GM23248 (cell line): Measurements from ENCODE around the gene SULT1C3. TPM values are rescaled to one million over a fixed set of nuclear protein-coding genes. Genes with fewer than 3 reads are reported as not detected.

Experiments used
- DNase-seq: peaks from one replicate; pipeline ENCODE4 v3.0.0-alpha.2; 2015
- H2AFZ ChIP-seq: fragments of 200-600 bp; sonication (generic); 2 replicates; pipeline ENCODE4 v1.6.1; 2016; ENCODE audit warnings: antibody characterized with exemption
- H3F3A ChIP-seq: fragments of 200-600 bp; sonication (generic); 2 replicates; pipeline ENCODE4 v1.6.1; 2016; ENCODE audit warnings: mild to moderate bottlenecking, antibody characterized with exemption, mixed run types; ENCODE audit not compliant: insufficient read depth
- H3K27ac ChIP-seq: fragments of 200-600 bp; sonication (generic); 2 replicates; pipeline ENCODE4 v1.5.1; 2016; ENCODE audit warnings: mild to moderate bottlenecking
- H3K27me3 ChIP-seq: fragments of 200-600 bp; sonication (generic); replicated peaks from 2 replicates; pipeline ENCODE4 v1.6.1; 2016; ENCODE audit warnings: mild to moderate bottlenecking; ENCODE audit not compliant: insufficient read depth
- H3K36me3 ChIP-seq: fragments of 200-600 bp; sonication (generic); 2 replicates; pipeline ENCODE4 v1.6.1; 2016; ENCODE audit warnings: low read depth, mild to moderate bottlenecking
- H3K4me1 ChIP-seq: fragments of 200-600 bp; sonication (generic); 2 replicates; pipeline ENCODE4 v1.6.1; 2016; ENCODE audit warnings: mild to moderate bottlenecking; ENCODE audit not compliant: insufficient read depth
- H3K4me2 ChIP-seq: fragments of 200-600 bp; sonication (generic); one replicate; pipeline ENCODE4 v1.6.1; 2016; ENCODE audit warnings: mild to moderate bottlenecking; ENCODE audit not compliant: unreplicated experiment
- H3K4me3 ChIP-seq: fragments of 200-600 bp; sonication (generic); 2 replicates; pipeline ENCODE4 v1.5.1; 2016; ENCODE audit warnings: mild to moderate bottlenecking
- H3K79me2 ChIP-seq: fragments of 200-600 bp; sonication (generic); 2 replicates; pipeline ENCODE4 v1.6.1; 2016; ENCODE audit warnings: mild to moderate bottlenecking; ENCODE audit not compliant: insufficient read depth
- H3K9ac ChIP-seq: fragments of 200-600 bp; sonication (generic); 2 replicates; pipeline ENCODE4 v1.6.1; 2016; ENCODE audit warnings: mild to moderate bottlenecking
- H3K9me2 ChIP-seq: fragments of 200-600 bp; sonication (generic); 2 replicates; pipeline ENCODE4 v1.6.1; 2016; ENCODE audit warnings: mixed run types, mild to moderate bottlenecking, moderate library complexity; ENCODE audit not compliant: insufficient read depth
- H3K9me3 ChIP-seq: fragments of 200-600 bp; sonication (generic); one replicate; pipeline ENCODE4 v1.6.1; 2017; ENCODE audit warnings: low read depth
- H4K20me1 ChIP-seq: fragments of 200-600 bp; sonication (generic); 2 replicates; pipeline ENCODE4 v1.6.0; 2016; ENCODE audit not compliant: insufficient read depth
- EZH2 ChIP-seq: fragments of 200-600 bp; sonication (generic); IDR thresholded peaks from 2 replicates; pipeline ENCODE4 v1.6.1; 2018; ENCODE audit warnings: antibody characterized with exemption, mild to moderate bottlenecking; ENCODE audit not compliant: insufficient read depth, poor library complexity, severe bottlenecking
- EZH2phosphoT487 ChIP-seq: fragments of 200-600 bp; sonication (generic); IDR thresholded peaks from 2 replicates; pipeline ENCODE4 v1.6.1; 2018; ENCODE audit warnings: antibody characterized with exemption, moderate library complexity, mild to moderate bottlenecking, low read depth; ENCODE audit not compliant: insufficient read depth
- WGBS, 2 experiments: methylation state at CpG; one replicate each; pipeline ENCODE4 v1.1.6; 2015 to 2017; ENCODE audit warnings: low lambda C conversion rate in 2 of 2, low coverage in 1 of 2; ENCODE audit errors: missing lambda C conversion rate in 2 of 2; 5-methylcytosine and 5-hydroxymethylcytosine counted together
- in situ Hi-C: fragments of 300-500 bp; cut with MboI; formaldehyde crosslinking; loops from 2 replicates; pipeline ENCODE4 v1.15.0; 2020
- polyA plus RNA-seq: library from polyadenylated mRNA; unstranded; fragments of >200 nt; fragmentation: Nextera tagmentation; extraction: Ambion mirVana; gene quantifications from 2 replicates; pipeline ENCODE4 v1.2.1, GENCODE V29; 2016
- total RNA-seq: library from RNA; depleted of rRNA; stranded (reverse); fragments of >200 nt; shearing (Covaris generic); gene quantifications from 2 replicates; pipeline ENCODE4 v1.2.3, GENCODE V29; 2014; rRNA removed

The SULT1C3 gene
- total and polyA plus RNA-seq, 2 experiments from 2014 or later, result not detected

DNA sequence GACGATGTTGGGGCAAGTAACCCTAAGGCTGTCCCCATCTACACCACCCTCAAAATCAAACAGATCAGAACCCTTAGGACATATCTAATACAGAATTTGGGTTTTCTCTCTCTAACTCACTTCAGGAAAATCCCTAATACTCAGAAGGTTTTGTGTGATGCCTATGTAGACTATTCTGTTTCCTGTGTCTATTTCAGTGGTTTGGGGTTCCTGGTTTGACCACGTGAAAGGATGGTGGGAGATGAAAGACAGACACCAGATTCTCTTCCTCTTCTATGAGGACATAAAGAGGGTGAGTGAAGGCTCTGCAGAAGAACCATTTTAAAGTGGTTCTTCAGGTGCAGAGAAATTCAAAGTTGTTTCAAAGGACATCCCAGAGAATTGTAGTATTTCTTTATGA, 65.2 kb downstream of the SULT1C3 start:
- H3K79me2 ChIP-seq, result no peaks in the 10 kb centered on the region
- H3K4me1 ChIP-seq, result peaks cover 6% of the 10 kb centered on the region
- no peaks in the 10 kb centered on the region for H3K36me3 ChIP-seq
- no peak for DNase-seq
- no peaks in the 10 kb centered on the region for H4K20me1 ChIP-seq
- 67 to 78% methylated on average over 2 of the region's 2 CpGs for WGBS, 2 experiments
- H2AFZ ChIP-seq, result no peak overlapping the region
- no peak overlapping the region for H3K4me3 ChIP-seq
- TF ChIP-seq EZH2phosphoT487 (no peak), EZH2 (no peak)
- in situ Hi-C loops, result no loop called here
- no peak overlapping the region for H3K4me2 ChIP-seq
- no peaks in the 10 kb centered on the region for H3K27me3 ChIP-seq
- no peaks in the 10 kb centered on the region for H3F3A ChIP-seq
- no peaks in the 10 kb centered on the region for H3K9me3 ChIP-seq
- no peak overlapping the region for H3K9ac ChIP-seq
- no peak overlapping the region for H3K27ac ChIP-seq
- H3K9me2 ChIP-seq, result no peaks in the 10 kb centered on the region

DNA sequence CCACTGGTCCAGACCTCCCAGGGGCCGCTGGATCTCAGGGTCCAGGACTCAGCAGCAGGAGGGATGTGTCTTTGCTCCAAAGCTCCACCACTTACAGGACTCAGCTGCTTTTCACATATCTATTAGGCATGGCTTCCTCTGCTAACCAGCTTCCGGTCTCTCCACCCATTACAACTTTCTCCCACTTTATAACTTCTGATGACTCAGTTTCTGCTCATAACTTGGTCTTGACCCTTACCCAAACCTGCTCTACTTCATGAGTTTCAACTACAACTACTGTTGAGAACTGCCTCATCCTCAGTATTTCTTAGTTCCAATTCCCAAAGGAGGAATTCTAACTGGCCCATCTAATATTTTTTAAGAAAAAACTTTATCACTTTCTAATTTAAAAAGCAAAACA, 66.1 kb downstream of the SULT1C3 start:
- H2AFZ ChIP-seq, result peak overlapping the region; percentile 53
- no peak overlapping the region for H3K4me3 ChIP-seq
- TF ChIP-seq EZH2phosphoT487 (no peak), EZH2 (no peak)
- H3K9me3 ChIP-seq, result no peaks in the 10 kb centered on the region
- H3K27me3 ChIP-seq, result no peaks in the 10 kb centered on the region
- peaks cover 6% of the 10 kb centered on the region for H3K4me1 ChIP-seq
- no peak overlapping the region for H3K9ac ChIP-seq
- no peaks in the 10 kb centered on the region for H3K36me3 ChIP-seq
- 73 to 77% methylated on average over 2 of the region's 2 CpGs for WGBS, 2 experiments
- peak; percentile 48 for DNase-seq
- in situ Hi-C loops, result no loop called here
- H3K79me2 ChIP-seq, result no peaks in the 10 kb centered on the region
- H4K20me1 ChIP-seq, result no peaks in the 10 kb centered on the region
- no peaks in the 10 kb centered on the region for H3F3A ChIP-seq
- H3K4me2 ChIP-seq, result peak overlapping the region; percentile 20
- no peak overlapping the region for H3K27ac ChIP-seq
- H3K9me2 ChIP-seq, result no peaks in the 10 kb centered on the region

- no peaks in the 10 kb centered on the region for H3K79me2 ChIP-seq
- H3K4me1 ChIP-seq, result peaks cover 6% of the 10 kb centered on the region
- DNase-seq, result no peak
- no peaks in the 10 kb centered on the region for H3K36me3 ChIP-seq
- no peaks in the 10 kb centered on the region for H3K27me3 ChIP-seq
- no peaks in the 10 kb centered on the region for H3F3A ChIP-seq
- H3K4me3 ChIP-seq, result no peak overlapping the region
- no peaks in the 10 kb centered on the region for H3K9me2 ChIP-seq
- H3K27ac ChIP-seq, result no peak overlapping the region
- no peaks in the 10 kb centered on the region for H4K20me1 ChIP-seq
- TF ChIP-seq EZH2phosphoT487 (no peak), EZH2 (no peak)
- H3K4me2 ChIP-seq, result no peak overlapping the region
- H3K9ac ChIP-seq, result no peak overlapping the region
- H3K9me3 ChIP-seq, result no peaks in the 10 kb centered on the region
- no peak overlapping the region for H2AFZ ChIP-seq
- in situ Hi-C loops, result no loop called here
These were observed 70.1 kb downstream of the SULT1C3 start for GRCh38 chr2:108309903-108310302.

Other genes with a start within 250 kb of the SULT1C3 start
- not detected in 2 replicates for gene SULT1C2, start 48.9 kb downstream of the SULT1C3 start, total RNA-seq
- gene SULT1C2, start 48.9 kb downstream of the SULT1C3 start, polyA plus RNA-seq, result not detected in 2 replicates
- not detected in 2 replicates for gene SULT1C4, start 138.0 kb downstream of the SULT1C3 start, total RNA-seq
- gene SULT1C4, start 138.0 kb downstream of the SULT1C3 start, polyA plus RNA-seq, result not detected in 2 replicates
- gene GCC2, start 209.2 kb downstream of the SULT1C3 start, total RNA-seq, result 18.8 and 21.7 TPM in 2 replicates
- 47.9 and 53.1 TPM in 2 replicates for gene GCC2, start 209.2 kb downstream of the SULT1C3 start, polyA plus RNA-seq